ACHN (cell line): Measurements from ENCODE around the gene AMZ1.

Experiments
- DNase-seq: peaks from one replicate; pipeline ENCODE4 v3.0.0-alpha.2; 2015
- in situ Hi-C: cut with HindIII; loops from 2 replicates; pipeline ENCODE4 v1.10.0; 2017; ENCODE audit warnings: low sequenced_read_pairs, low pct_ligation_motif_present, low pct_unique_long_range_greater_than_20kb

The AMZ1 gene

GRCh38 chr7:2649139-2649838, 38.7 kb upstream of the AMZ1 start:
- in situ Hi-C loops: no loop called here
- DNase-seq: no peak

- in situ Hi-C loops: no loop called here
Measured at GRCh38 chr7:2649991-2650390, 38.0 kb upstream of the AMZ1 start.

GRCh38 chr7:2650451-2650850, 37.6 kb upstream of the AMZ1 start:
- DNase-seq: no peak
- in situ Hi-C loops: no loop called here

More at GRCh38 chr7:2649991-2650390, 38.0 kb upstream of the AMZ1 start:
- no peak for DNase-seq

- in situ Hi-C loops: no loop called here
- no peak for DNase-seq
Measured at GRCh38 chr7:2651336-2651735, 36.7 kb upstream of the AMZ1 start.

- no peak for DNase-seq
- in situ Hi-C loops: no loop called here
Measured at GRCh38 chr7:2651847-2652735, 35.9 kb upstream of the AMZ1 start.

GRCh38 chr7:2652736-2653060, 35.3 kb upstream of the AMZ1 start:
- DNase-seq: no peak
- in situ Hi-C loops: no loop called here

- in situ Hi-C loops: no loop called here
- DNase-seq: no peak
Measured at GRCh38 chr7:2654059-2654458, 33.9 kb upstream of the AMZ1 start.

GRCh38 chr7:2655870-2656614, 32.0 kb upstream of the AMZ1 start:
- no peak for DNase-seq
- in situ Hi-C loops: no loop called here

GRCh38 chr7:2657208-2657607, 30.8 kb upstream of the AMZ1 start:
- in situ Hi-C loops: no loop called here
- no peak for DNase-seq

GRCh38 chr7:2657920-2658671, 29.9 kb upstream of the AMZ1 start:
- in situ Hi-C loops: no loop called here

GRCh38 chr7:2658941-2659340, 29.1 kb upstream of the AMZ1 start:
- in situ Hi-C loops: no loop called here
- no peak for DNase-seq

More at GRCh38 chr7:2657920-2658671, 29.9 kb upstream of the AMZ1 start:
- no peak for DNase-seq

- DNase-seq: no peak
- in situ Hi-C loops: no loop called here
Measured at GRCh38 chr7:2659556-2660358, 28.2 kb upstream of the AMZ1 start.

- in situ Hi-C loops: no loop called here
- DNase-seq: no peak
Measured at GRCh38 chr7:2660359-2661095, 27.5 kb upstream of the AMZ1 start.

GRCh38 chr7:2661096-2661449, 26.9 kb upstream of the AMZ1 start:
- in situ Hi-C loops: no loop called here
- DNase-seq: no peak

- no peak for DNase-seq
Measured at GRCh38 chr7:2661602-2662272, 26.3 kb upstream of the AMZ1 start.

GRCh38 chr7:2662273-2663120, 25.5 kb upstream of the AMZ1 start:
- DNase-seq: no peak
- in situ Hi-C loops: no loop called here

More at GRCh38 chr7:2661602-2662272, 26.3 kb upstream of the AMZ1 start:
- in situ Hi-C loops: no loop called here
